GM18502 (cell line): ENCODE data around the gene TBXA2R.
"Not testable (repeated sequence)": the region's sequence is repeated elsewhere in the genome, so short reads cannot be mapped to it uniquely, and the experiment has no call there.

ENCODE experiments used
- ATAC-seq: cut with Tn5 transposase; IDR thresholded peaks from one replicate; pipeline ENCODE4 v1.9.1; 2021; ENCODE audit warnings: mild to moderate bottlenecking; ENCODE audit not compliant: unreplicated experiment, poor library complexity

The TBXA2R gene

DNA sequence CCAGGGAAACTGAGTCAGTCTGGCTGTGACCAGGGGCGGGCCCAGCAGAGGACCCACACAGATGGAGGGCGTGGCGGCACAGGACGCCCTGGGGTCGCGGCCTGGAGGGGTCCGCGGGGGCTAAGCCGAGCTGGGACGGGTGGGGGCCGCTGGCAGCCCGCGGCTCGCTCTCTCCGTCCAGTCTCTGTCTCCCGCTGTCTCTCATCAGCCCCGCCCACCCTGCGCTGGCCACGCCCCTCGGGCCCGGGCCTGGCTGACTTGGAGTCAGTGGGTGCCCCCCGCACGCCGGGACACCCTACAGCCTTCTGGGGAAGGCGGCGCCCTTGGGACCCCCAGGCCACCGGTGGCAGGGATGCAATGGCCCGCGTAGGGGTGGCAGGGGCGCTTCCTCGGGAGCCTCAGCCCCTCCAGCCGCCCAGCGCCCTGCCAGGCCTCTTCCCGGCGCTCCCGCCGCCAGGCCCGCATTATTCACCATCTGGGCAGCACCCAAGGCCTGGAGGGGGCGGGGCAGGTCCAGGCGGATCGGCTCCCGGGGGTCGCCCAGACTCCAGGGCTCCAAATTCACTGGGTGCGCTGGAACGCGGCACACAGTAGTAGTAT is at the start of gene TBXA2R:
Gene TBXA2R (minus strand): TSS at position 186 of the 600 bp plus-strand sequence. CDS start 6,241 bp downstream, outside the sequence.
- ATAC-seq = no peak

DNA sequence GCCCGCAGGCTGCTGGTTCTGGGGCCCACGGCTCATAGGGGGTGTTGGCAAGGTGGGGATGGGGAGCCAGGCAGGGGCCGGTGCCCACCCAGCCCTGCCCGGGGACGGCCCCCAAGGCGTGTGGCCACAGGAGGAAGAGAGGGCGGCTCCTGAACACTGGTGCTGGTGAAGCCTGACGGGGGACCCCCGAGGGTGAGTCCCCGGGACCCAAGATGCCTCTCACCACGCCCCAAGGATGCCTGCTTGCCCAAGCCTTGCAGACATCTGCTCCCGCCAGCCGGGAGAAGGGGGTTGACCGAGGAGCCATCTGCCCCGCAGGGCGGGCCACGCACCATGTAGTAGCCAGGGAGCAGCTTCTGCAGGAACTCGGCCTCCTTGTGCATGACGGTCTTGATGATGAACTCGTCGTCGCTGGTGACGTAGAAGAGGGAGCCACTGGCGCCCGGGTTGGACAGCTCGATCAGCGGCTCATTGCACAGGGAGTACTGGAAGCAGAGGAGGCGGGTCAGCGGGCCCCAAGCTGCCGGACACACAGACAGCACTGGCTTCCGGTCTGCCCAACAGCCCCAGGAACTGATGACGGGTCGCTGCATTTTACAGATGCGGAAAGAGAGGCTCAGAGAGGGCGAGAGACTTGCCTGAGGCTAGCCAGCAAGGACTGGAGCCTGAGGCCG is 49.5 kb upstream of the TBXA2R start:
- no peak for ATAC-seq

DNA sequence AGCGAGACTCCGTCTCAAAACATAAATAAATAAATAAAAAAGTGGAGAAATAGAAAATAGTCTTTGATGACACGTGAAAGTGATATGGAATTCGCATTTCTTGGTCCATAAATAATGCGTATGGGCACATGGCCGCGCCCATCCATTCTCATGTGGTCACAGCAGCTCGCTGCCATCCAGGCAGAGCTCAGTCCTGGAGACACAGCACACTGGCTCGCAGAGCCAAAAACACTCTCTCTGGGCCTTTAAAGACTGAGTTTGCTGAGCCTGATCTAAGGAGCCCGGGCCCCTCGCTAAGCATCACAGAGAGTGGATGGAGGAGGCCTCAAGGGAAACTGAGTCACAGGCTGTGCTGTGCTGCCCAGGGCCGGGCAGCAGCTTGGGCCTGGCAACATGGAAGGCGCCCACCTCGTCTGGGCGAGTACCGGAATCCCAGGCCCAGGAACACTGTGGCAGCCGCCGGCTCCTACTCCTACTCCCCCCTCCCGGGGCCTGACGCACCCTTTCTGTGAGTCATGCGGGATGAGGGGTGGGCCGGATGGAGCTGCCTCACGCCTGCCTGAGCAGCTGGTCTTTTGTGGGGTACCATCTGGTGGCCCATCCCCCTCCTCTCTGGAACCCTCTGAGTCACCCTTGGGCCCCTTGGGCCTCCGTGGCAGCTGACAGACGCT is 48.9 kb upstream of the TBXA2R start:
- ATAC-seq = no peak

DNA sequence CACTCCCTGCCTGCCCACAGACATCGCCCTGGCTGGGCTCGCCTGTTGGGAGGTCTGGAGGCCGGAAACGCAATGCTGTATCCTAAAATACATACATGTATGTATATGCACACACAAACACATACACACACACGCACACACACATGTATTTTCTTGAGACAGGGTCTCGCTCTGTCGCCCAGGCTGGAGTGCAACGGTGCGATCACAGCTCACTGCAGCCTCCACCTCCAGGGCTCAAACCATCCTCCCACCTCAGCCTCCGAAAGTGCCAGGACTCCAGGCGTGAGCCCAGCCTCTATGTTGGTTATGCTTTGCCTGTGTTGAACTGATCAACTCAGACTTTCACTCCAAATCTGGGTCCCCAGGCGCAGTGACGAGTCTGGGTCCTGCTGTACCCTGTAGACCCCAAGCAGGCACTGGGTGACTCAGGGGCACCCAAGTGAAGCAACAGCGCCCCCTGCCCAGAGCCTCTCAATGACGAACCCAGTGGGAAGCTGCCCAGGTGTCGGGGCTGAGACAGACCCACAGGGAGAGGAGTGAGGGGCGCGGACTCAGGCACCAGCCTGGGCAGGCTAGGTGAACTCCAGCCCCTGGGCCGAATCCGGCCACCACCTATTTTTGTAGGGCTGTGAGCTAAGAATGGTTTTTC is 47.3 kb upstream of the TBXA2R start:
- no peak for ATAC-seq

DNA sequence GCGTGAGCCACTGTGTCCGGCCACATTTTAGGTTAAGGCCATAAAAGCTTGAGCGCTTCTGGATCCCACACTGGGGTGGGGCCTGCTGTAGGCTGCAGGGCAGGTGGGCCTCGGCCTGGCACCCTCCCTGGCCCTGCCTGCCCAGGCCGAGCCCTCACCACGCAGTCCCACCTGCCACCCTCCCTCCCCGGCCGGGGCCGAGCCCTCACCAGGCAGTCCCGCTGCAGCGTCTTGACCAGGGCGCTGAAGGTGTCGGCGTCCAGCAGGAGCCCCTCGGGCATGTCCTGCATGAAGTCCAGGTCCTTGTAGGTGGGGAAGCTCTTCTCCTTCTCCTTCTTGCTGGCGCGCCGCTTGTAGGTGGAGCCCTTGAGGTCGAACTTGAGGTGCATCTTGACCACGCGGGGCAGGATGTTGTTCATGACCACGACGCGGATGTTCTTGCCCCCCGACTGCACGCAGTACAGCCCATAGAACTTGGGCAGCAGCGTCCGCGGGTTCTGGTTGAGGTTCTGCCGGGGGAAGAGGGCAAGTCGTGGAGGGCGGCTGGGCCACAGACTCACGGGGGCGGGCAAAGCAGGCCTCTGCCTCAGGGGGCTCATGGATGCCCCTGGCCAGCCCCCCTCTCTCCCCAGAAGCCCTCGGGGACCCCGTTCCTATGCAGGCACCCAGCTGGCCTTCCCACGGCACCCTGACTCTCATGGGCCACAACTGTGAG is 46.6 kb upstream of the TBXA2R start:
- no peak for ATAC-seq

DNA sequence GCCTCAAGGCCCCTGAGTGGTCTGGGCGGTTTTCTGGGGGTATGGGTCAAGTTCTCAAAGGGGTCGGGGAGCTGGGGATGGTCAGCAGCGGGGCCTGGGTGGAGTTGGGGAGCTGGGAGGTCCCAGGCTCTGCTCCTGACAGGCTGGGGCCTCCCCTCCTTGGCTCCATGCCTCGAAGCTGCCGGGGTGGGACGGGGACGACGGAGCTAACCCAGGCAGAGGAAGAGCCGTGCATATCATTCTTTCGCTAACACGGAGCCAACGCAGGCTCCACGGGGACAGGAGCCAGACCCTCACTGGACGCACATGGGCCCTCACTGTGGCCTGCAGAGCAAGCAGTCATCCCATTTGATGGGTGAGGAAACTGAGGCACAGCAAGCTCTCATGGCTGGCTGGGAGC is 45.7 kb upstream of the TBXA2R start:
- ATAC-seq = no peak

DNA sequence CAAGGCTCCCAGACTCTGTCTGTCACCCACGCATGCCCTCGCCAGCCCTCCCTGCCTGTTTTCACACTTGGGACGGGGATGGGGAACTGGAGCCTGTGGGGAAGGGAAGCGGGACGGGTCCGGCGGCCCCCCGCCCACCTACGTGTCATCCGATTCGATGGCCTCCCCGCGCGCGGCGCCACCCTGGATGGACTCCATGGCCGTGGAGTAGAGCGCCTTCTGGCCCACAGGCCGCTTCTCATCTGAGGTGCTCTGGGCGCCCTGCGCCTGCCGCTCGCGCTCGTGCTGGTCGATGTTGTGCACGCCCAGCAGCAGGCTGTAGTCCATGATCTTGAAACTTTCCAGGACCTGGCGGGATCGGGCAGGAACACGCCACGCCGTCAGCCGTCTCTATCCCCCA is 45.0 kb upstream of the TBXA2R start:
- no peak for ATAC-seq

DNA sequence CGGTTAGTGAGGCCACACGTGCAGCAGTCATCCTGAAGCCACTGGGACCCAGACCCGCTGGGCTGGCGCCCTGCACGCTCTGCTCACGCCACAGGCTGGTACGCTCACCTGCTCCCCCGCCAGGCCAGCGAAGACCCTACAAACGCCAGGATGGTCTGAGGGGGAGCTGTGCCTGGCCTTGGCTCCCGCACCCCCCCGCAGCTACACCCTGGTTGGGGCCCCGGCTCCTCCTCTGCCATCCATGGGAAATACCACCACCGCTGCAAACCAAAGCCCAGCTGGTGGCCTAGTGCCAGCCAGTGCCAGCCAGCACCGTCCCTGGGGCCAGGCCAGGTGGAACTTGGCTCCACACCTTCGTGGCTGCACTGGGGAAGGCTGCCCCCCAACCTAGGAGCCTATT is 43.2 kb upstream of the TBXA2R start:
- no peak for ATAC-seq

DNA sequence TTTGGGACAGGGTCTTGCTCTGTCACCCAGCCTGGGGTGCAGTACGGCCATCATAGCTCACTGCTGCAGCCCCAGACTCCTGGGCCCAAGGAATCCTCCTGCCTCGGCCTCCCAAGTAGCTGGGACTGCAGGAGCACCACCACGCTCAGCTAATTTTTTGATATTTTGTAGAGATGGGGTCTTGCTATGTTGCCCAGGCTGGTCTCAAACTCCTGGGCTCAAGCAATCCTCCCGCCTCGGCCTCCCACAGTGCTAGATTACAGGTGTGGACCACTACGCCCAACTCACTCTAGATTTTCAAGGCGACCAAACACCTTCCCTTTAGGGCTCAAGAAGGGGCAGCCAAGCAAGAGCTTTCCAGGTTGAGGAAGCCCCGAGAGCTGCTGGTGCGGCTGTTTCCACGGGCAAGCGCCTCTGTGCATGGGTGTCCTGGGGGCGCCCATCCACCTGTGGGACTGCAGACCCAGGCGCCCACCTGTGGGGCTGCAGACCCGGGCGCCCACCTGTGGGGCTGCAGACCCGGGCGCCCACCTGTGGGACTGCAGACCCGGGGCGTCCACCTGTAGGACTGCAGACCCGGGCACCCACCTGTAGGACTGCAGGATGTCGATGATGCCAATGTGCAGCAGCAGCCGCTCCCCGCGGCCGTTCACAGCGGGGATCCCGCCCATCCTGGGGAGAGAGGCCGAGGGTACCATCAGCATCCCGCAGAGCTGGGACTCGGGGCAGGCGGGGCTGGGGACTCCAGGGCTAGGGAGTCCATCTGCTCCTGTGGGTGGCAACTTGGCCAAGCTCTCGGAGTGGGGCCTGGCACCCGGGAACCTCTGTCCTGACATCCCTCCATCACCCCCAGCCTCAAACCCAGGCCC is 41.6 kb upstream of the TBXA2R start:
- ATAC-seq = no peak

DNA sequence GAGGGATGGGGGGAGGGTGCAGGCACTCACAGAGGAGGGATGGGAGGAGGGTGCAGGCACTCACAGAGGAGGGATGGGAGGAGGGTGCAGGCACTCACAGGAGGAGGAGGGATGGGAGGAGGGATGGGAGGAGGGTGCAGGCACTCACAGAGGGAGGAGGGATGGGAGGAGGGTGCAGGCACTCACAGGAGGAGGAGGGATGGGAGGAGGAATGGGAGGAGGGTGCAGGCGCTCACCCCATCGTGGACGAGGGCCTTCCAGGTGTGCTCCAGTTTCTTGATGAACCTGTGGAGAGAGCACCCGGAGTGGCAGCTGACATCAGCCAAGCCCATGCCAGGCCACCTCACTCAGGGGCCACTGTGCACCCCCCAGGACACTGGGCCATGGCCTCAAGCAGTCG is 40.4 kb upstream of the TBXA2R start:
- not testable (repeated sequence) for ATAC-seq

DNA sequence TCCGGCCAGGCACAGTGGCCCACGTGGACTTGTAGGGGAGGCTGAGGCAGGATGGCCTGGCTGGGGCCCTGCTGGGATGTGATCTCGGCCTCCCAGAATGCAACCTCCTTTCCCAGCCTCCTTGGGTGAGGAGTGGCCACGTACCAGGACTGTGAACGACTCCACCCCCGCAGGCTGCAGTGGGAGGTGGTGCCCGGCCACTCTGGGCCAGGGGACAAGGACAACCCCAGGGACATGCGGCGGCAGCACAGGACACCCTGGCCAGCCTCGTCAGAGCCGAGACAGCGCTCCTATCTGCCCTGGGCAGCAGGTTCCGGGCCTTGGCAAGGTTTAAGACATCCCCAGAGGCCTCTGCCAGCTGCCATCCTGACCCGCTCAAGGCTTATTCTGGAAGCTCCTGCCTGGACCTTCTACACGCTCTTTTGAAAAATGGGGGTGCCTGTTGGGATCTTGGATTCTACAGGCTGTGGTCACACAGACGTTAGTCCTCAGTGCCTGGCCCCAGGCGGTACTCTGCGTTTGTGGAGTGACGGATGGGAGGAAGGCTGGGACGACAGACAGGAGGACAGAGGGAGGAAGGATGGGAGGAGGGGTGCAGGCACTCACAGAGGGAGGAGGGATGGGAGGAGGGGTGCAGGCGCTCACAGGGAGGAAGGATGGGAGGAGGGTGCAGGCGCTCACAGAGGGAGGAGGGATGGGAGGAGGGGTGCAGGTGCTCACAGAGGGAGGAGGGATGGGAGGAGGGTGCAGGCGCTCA is 39.8 kb upstream of the TBXA2R start:
- no peak for ATAC-seq

DNA sequence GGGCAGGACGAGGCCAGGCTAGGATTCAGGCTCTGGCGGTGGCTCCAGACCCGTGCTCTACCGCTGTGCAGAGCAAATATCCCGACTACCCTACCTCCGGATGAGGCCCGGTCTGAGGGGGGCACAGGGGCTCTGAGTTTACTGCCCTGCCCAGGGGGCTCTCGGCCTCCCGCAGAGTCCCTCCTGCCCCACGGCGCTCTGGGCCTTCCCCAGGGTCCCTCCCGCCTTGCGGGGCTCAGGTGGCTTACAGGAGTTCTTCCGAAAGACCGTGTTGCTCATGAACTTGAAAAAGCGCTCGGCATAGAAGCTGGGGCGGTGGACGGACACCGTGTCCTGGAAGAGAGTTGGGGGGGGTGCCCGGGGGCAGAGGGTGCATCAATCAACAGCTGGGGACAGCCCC is 39.1 kb upstream of the TBXA2R start:
- no peak for ATAC-seq

DNA sequence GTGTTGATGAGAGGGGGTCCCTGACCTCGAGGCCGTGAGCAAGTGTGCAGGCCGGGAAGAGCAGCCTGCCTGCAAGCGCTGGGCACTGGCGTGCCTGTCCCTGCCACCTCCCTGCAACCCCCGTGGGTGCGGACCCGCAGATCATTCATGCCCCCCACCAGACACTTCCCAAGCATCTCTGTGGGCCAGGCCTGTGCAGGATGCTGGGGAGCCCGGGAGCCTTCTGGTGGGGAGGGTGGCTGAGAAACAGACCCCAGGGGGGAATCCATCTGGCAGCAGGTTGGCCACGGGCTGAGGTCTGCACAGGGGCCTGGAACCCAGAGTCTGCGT is 38.4 kb upstream of the TBXA2R start:
- no peak for ATAC-seq

DNA sequence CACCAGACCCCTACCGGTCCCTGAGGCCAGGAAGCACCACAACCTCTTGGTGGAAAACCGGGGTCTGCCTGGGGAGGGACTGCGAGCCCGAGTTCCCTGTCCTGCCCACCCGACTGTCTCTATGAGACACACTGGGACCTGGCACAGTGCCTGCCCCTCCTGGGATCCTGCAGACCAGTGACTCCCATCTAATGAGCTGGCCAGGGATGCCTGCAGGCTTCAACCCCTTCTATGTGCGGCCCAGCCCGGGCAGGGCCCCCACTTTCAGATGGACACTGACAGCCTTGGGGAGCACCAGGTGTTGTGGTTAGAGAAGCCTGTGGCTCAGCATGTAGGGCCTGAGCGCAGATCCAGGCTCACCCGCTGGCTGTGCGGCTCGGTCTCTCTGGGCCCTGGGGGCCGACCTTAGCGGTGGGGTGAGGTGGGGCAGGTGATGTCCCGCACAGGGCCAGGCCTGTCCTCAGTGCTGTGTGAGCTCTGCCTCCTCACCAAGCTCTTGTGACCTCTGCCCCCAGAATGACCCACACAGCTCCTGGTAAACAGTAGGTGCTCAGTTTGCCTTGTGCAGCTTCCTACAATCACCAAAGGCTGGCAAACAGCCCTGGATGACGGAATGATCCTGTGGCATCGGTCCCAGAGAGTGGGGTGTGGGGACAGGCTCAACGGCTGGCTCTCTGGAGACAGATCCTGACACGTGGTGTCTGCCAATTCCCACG is 37.8 kb upstream of the TBXA2R start:
- no peak for ATAC-seq

DNA sequence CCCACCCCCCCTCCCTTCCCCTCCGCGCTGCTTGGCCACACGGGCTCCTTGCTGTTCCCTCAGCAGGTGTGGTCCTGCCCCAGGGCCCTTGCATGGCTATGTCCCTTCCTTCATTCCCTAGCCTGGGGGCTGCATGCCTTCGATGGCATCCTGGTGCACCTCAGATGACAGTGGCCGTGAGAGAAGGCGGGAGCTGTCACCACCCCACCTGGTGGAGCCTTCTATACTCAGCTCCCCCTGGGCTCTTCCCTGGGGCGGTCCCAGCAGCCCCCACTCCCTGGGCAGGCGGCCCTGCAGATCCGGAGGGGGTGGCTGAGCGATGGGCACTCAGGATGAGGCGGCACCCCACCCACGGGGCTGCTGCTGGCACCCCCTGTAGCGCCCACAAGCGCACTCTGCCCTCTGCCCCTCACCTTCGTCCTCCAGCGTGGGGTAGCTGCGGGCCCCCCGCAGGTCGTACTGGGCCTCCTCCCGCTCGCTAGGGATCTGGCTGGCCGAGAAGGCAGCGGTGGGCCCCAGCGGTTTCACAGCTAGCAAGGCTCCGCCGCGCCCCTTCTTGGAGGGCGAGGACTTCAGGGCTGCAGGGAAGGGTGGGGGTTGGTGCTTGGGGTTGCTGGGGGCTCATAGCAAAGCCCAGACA is 37.1 kb upstream of the TBXA2R start:
- no peak for ATAC-seq

DNA sequence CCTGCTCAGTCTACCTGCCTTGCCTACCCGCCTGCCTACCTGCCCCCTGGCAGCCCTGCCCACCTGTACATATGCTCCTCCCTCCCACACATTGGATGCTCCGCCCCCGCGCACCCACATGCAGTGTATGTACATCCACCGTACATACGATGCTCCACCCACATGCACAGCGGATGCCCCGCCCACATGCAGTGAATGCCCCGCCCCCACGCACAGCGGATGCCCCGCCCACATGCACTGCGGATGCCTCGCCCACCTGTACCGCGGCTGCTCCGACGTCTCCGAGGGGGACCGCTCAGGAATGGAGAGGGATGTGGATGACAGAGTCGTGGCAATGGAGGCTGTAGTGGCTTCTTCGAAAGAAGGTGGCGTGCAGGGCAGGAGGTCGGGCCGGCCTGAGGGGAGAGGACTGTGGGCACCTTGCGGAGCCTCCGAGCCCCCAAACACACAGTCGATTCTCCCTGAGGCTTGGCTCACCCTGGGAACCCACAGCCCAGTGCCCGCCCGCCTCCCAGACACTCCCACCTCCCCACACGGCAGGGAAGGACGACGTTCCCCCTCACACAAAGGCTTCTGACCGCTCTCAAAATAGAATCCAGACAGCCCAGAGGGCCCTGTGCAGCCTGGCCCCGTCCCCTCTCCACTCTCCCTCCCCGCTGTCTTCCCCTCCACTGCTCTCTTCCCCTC is 36.5 kb upstream of the TBXA2R start:
- no peak for ATAC-seq

DNA sequence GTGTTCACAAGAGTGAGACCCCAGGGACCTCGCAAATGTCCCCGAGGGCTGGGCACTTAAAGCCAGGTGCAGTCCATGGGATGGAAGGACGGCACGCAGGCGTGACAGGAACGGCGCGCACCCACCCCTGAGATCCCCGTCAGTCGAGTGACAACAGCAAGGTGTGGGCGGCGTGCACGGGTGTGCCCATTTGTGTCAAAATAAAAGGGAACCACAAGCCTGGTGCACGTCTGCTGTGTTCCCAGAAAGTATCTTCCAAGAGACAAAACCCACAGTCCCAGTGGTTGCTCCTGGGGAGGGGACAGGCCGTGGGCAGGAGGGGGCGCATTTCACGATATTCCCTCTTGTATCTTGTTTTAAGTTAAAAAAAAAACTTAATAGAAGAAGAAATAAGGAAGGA is 35.6 kb upstream of the TBXA2R start:
- ATAC-seq = no peak
